Body of pancreas (tissue), 4 donors: ENCODE measurements around the gene SORL1. TPM values are rescaled to one million over a fixed set of nuclear protein-coding genes. Genes with fewer than 3 reads are reported as not detected.

Experiments used
- ATAC-seq: fragments of 150-250 bp; one replicate; pipeline ENCODE4 v1.9.1; 2016
- DNase-seq, 4 donors: peaks; one replicate each; pipeline ENCODE4 v3.0.0-alpha.2; 2019
- H3K27ac ChIP-seq, 4 donors: fragments of 200-600 bp; sonication (generic); 1 replicate in 3 of 4; 2 replicates in 1 of 4; pipeline versions ENCODE4 v1.5.1 to v1.6.1; 2016 to 2019; ENCODE audit warnings: mild to moderate bottlenecking in 1 of 4, mixed read lengths in 1 of 4, moderate library complexity in 1 of 4
- H3K27me3 ChIP-seq, 2 donors: fragments of 200-600 bp; sonication (generic); one replicate each; pipeline ENCODE4 v1.6.0; 2016; ENCODE audit warnings: mild to moderate bottlenecking in 1 of 2
- H3K36me3 ChIP-seq, 2 donors: fragments of 200-600 bp; sonication (generic); replicated peaks in 1 of 2; 2 replicates each; pipeline ENCODE4 v1.5.1; 2016; ENCODE audit warnings: low read depth in 2 of 2; ENCODE audit not compliant: insufficient read depth in 1 of 2
- H3K4me1 ChIP-seq: fragments of 200-600 bp; sonication (generic); one replicate; pipeline ENCODE4 v1.6.0; 2016
- H3K4me3 ChIP-seq, 2 donors: fragments of 200-600 bp; sonication (generic); 1 replicate in 1 of 2; 2 replicates in 1 of 2; pipeline ENCODE4 v1.5.1; 2016 to 2019
- H3K9me3 ChIP-seq, 3 donors: fragments of 200-600 bp; sonication (generic); 1 replicate in 2 of 3; 2 replicates in 1 of 3; pipeline ENCODE4 v1.5.1; 2016
- POLR2A ChIP-seq, 3 donors: fragments of 450-650 bp; IDR thresholded peaks; one replicate each; pipeline ENCODE4 v1.6.1; 2016; ENCODE audit warnings: antibody characterized with exemption in 3 of 3, mild to moderate bottlenecking in 2 of 3
- WGBS, 2 donors: methylation state at CpG; one replicate each; pipeline ENCODE4 v1.1.5; 2017; 5-methylcytosine and 5-hydroxymethylcytosine counted together
- intact Hi-C: fragments of 100-400 bp; cut with DNase I; formaldehyde crosslinking; loops from one replicate; pipeline ENCODE4 v1.15.1; 2023
- total RNA-seq, 2 donors: library from RNA; depleted of rRNA; stranded (reverse); fragments of >200 nt; gene quantifications; one replicate each; pipeline ENCODE4 v1.1.0, GENCODE V29; 2016
- TF ChIP-seq, protein P1 (sequence below), 7 experiments: fragments of 450-650 bp in 4 of 7; fragments of 200-600 bp in 3 of 7; sonication (generic) in 3 of 7; IDR thresholded peaks; one replicate each; pipeline ENCODE4 v1.5.1; 2016 to 2019; ENCODE audit warnings: antibody characterized with exemption in 7 of 7

The SORL1 gene
- total RNA-seq, 2 donors from 2014 or later: 25.1 to 26.5 TPM

DNA sequence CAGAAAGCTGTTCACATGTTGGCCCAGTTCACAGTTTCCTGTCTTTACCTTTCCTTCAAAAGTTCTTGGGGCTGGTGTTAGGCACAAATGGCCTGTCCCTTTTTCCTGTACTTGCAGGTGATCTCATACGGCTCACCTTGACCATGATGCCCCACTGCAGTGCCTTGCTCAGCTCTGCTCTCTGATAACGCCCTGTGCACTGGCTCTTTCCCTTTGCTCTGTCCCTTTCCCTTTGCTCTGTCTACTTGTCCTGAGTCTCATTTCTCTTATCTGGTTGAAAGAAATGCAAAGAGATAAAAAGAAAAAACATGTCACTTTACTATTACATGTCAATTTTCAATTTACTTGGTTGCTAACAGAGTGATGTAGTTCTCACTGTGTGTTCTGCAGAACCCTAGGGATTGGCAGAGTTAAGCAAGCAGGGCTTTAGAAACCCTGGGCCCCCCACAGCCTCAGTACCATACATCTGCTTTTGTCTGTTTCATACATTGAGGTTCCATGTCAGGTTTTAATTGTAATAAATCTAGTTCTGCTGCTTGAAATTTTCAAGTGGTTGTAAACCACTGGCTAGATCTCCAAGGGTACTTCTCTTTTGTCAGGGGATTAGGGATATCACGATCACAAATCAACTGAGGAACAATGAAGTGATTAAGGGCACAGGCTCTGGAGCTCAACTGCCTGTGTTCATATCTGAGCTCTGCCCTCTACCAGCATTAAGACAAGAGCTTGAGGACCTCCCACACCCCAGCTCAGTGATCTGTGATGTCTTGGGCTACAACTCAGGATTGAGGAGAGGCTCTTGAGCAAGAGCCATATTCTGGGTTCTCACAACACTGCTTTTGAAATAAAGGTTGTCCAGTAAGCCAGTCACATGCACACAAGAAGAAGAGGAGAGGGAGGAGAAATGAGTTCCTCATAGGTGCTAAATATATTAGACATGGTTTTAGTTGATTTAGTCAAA, 16.3 kb upstream of the SORL1 start:
- no peaks in the 10 kb centered on the region for H3K9me3 ChIP-seq
- H3K27me3 ChIP-seq: no peaks in the 10 kb centered on the region
- DNase-seq (peak in 1 of 4 donors; percentile 33), ATAC-seq (no peak)
- no peak overlapping the region for H3K4me3 ChIP-seq
- TF ChIP-seq, protein P1, sequence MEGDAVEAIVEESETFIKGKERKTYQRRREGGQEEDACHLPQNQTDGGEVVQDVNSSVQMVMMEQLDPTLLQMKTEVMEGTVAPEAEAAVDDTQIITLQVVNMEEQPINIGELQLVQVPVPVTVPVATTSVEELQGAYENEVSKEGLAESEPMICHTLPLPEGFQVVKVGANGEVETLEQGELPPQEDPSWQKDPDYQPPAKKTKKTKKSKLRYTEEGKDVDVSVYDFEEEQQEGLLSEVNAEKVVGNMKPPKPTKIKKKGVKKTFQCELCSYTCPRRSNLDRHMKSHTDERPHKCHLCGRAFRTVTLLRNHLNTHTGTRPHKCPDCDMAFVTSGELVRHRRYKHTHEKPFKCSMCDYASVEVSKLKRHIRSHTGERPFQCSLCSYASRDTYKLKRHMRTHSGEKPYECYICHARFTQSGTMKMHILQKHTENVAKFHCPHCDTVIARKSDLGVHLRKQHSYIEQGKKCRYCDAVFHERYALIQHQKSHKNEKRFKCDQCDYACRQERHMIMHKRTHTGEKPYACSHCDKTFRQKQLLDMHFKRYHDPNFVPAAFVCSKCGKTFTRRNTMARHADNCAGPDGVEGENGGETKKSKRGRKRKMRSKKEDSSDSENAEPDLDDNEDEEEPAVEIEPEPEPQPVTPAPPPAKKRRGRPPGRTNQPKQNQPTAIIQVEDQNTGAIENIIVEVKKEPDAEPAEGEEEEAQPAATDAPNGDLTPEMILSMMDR (IDR thresholded peaks at IDR 0.05): no peak
- TF ChIP-seq POLR2A (IDR thresholded peaks at IDR 0.05): no peak
- H3K27ac ChIP-seq: no peak overlapping the region
- no peaks in the 10 kb centered on the region for H3K36me3 ChIP-seq
- no peaks in the 10 kb centered on the region for H3K4me1 ChIP-seq
- WGBS, 2 donors: 50 to 58% methylated on average over 3 of the region's 3 CpGs
- intact Hi-C loops: no loop called here

DNA sequence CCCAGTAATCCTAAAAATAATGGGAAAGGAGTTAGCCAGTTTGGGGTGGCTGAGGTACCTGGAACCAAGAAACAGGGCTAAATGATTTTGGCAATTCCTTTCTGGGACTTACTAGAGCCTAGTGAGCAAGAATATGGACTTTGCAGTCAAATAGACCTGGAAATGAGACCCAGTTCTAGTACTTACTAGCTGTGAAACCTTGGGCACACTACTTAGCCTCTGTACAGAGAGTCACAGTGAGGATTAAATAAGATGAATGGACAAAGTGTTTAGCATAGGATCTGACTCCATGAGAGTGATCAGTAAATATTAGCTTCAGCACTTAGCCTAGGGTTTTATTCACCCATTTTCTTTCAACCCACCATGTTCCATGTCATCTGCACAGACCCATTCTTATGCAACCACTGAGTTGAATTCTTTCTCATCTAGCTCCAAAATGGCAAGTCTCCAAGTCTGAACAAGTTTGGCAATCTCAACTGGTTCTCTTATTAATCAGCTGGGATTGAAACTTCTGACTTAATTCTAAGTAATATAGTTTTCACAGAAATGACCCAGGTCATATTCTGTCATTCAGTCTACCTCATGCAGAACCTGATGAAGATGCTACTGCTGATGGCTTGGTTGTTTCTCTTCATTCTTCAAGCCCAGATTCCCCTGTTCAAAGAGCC, 15.0 kb upstream of the SORL1 start:
- Histone ChIP-seq H3K36me3 (no peaks in the 10 kb centered on the region), H3K27me3 (no peaks in the 10 kb centered on the region), H3K9me3 (no peaks in the 10 kb centered on the region), H3K27ac (no peak overlapping the region), H3K4me3 (no peak overlapping the region), H3K4me1 (no peaks in the 10 kb centered on the region)
- peak in 2 of 4 donors; percentile 22 to 56 for DNase-seq
- intact Hi-C loops: no loop called here
- no peak for ATAC-seq
- no peak for TF ChIP-seq POLR2A (IDR thresholded peaks at IDR 0.05)
- TF ChIP-seq, protein P1 (IDR thresholded peaks at IDR 0.05): no peak

DNA sequence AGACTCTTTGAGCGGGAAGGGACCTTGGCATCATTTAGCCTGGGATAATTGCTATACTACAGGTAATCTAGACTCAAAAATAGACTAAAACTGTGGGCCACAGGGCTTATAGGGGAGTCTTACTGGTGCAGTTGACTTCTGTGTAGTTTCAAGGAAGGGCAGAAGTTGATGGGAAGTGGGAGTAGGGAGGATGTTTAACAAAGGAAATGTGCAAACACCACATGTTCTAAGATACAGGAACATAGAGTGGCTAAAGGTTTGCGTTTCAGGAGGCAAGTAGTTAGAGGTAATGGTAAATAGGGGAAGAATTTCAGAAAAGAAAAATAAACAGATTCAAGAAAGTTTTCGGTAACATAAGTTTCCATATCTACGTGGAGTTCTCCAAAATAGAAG, 14.4 kb upstream of the SORL1 start:
- intact Hi-C loops: no loop called here
- WGBS, 2 donors: 66 to 83% methylated on average over 4 of the region's 4 CpGs
- Histone ChIP-seq H3K4me1 (no peaks in the 10 kb centered on the region), H3K9me3 (no peaks in the 10 kb centered on the region), H3K27me3 (no peaks in the 10 kb centered on the region), H3K36me3 (no peaks in the 10 kb centered on the region), H3K27ac (no peak overlapping the region), H3K4me3 (no peak overlapping the region)
- TF ChIP-seq, protein P1 (IDR thresholded peaks at IDR 0.05): no peak
- TF ChIP-seq POLR2A (IDR thresholded peaks at IDR 0.05): no peak
- no peak for DNase-seq
- no peak for ATAC-seq

GRCh38 chr11:121439337-121439736, 12.8 kb upstream of the SORL1 start:
- no peak overlapping the region for H3K4me3 ChIP-seq
- 72 to 80% methylated on average over 4 of the region's 4 CpGs for WGBS, 2 donors
- no peaks in the 10 kb centered on the region for H3K4me1 ChIP-seq
- H3K9me3 ChIP-seq: no peaks in the 10 kb centered on the region
- TF ChIP-seq POLR2A (IDR thresholded peaks at IDR 0.05): no peak
- TF ChIP-seq, protein P1 (IDR thresholded peaks at IDR 0.05): no peak
- no peak overlapping the region for H3K27ac ChIP-seq
- no peaks in the 10 kb centered on the region for H3K27me3 ChIP-seq
- DNase-seq (no peak), ATAC-seq (no peak)
- no peaks in the 10 kb centered on the region for H3K36me3 ChIP-seq
- intact Hi-C loops: no loop called here
